Psoas muscle (tissue), 8 donors: ENCODE measurements around the gene CAMSAP1. TPM values are rescaled to one million over a fixed set of nuclear protein-coding genes. Genes with fewer than 3 reads are reported as not detected.

Experiments used
- ATAC-seq, 4 donors: fragments of 200-7000 bp; cut with Tn5 transposase; one replicate each; pipeline ENCODE4 v1.9.1; 2020; ENCODE audit warnings: moderate library complexity in 3 of 4, mild to moderate bottlenecking in 2 of 4
- DNase-seq, 2 donors: peaks; one replicate each; pipeline ENCODE4 v3.0.0-alpha.2; 2020
- H3K27ac ChIP-seq: fragments of 200-600 bp; one replicate; pipeline ENCODE4 v1.8.0; 2022
- H3K27me3 ChIP-seq, 3 donors: fragments of 200-600 bp in 1 of 3; one replicate each; pipeline versions ENCODE4 v1.6.1 to v1.8.0; 2013 to 2022; ENCODE audit warnings: low read length in 2 of 3, mild to moderate bottlenecking in 2 of 3, moderate library complexity in 1 of 3; ENCODE audit not compliant: insufficient read depth in 3 of 3
- H3K36me3 ChIP-seq, 2 donors: fragments of 200-600 bp in 1 of 2; one replicate each; pipeline versions ENCODE4 v1.6.1 to v1.8.0; 2013 to 2022; ENCODE audit warnings: low read depth in 1 of 2, mild to moderate bottlenecking in 1 of 2, moderate library complexity in 1 of 2; ENCODE audit not compliant: insufficient read depth in 1 of 2
- H3K4me1 ChIP-seq: fragments of 200-600 bp; one replicate; pipeline ENCODE4 v1.8.0; 2022
- H3K4me3 ChIP-seq: fragments of 200-600 bp; one replicate; pipeline ENCODE4 v1.8.0; 2022; ENCODE audit warnings: mild to moderate bottlenecking
- H3K9me3 ChIP-seq: fragments of 200-600 bp; one replicate; pipeline ENCODE4 v1.8.0; 2022
- WGBS, 3 donors: extraction: QIAGEN DNeasy Blood & Tissue Kit; methylation state at CpG; one replicate each; pipeline versions ENCODE4 v1.1.6 to v1.1.7; 2013; 5-methylcytosine and 5-hydroxymethylcytosine counted together
- intact Hi-C, 2 donors: fragments of 100-400 bp; cut with DNase I; formaldehyde crosslinking; loops; one replicate each; pipeline versions ENCODE4 v1.11.0 to v1.14.2; 2022
- polyA plus RNA-seq, 3 donors: library from polyadenylated mRNA; stranded (reverse); fragments of 200-250 nt; gene quantifications; one replicate each; pipeline ENCODE4 v1.2.3, GENCODE V29; 2013
- total RNA-seq, 4 donors: library from RNA; stranded (reverse); fragmentation: NEBNext Ultra II Directional in 2 of 4; extraction: Animal tissue kit (Norgen Biotek cat#: 25700) in 2 of 4; gene quantifications; one replicate each; pipeline versions ENCODE4 v1.2.1 to v1.2.4, GENCODE V29; 2021 to 2023
- TF ChIP-seq, protein P1 (sequence below): fragments of 200-600 bp; IDR thresholded peaks from one replicate; pipeline ENCODE4 v1.8.0; 2022; ENCODE audit warnings: antibody characterized with exemption
- donor health status: healthy with polysubstance abuse.
- donor health status: DM: no; HTN: no; CAD: no; lungs with moderate emphysema.
- donor health status: Bipolar disorder and iron deficiency.
- donor health status: healthy.
- donor health status: DM: yes; HTN: yes; CAD: no.
- donor health status: DM: no; HTN: no; CAD: no.
- donor health status: DM: no; HTN: no; CAD: no.
- donor health status: DM: yes; HTN: yes; CAD: no.

The CAMSAP1 gene
- total and polyA plus RNA-seq, 7 donors, result 21.3 to 51.5 (median 41.5) TPM

DNA sequence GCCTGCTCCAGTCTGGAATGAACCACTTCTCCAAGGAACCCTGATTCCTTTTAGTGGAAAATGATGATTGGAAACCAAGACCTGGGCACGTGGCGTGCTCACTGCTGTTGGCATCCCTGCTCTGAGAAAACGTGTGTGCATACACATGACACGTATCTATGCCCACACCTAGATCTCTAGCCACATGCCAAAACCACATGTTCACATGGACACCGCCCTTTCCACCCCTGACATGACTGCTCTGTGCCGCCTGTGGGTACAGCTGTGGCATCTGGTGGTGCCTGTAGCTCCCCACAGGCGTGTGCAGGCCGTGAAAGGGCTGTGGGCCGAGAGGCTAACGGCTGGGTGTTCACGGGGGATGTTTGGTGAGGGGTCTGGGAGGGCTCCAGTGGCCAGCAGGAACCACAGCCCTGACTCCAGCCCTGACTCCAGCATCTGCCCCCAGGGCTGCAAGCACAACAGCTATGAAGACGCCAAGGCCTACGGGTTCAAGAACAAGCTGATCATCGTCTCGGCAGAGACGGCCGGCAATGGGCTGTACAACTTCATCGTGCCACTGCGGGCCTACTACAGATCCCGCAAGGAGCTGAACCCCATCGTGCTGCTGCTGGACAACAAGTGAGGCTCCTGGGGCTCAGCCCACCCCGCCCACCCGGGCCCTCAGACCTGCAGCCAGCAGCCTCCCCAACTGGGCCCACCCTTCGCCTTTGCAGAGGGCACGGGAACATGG lies 130.3 kb downstream of the CAMSAP1 start:
- ATAC-seq (no peak), DNase-seq (no peak)
- intact Hi-C loops, result no loop called here
- Histone ChIP-seq H3K9me3 (no peaks in the 10 kb centered on the region), H3K4me1 (no peaks in the 10 kb centered on the region), H3K36me3 (peaks cover 0 to 18% of the 10 kb centered on the region in 2 donors), H3K4me3 (no peak overlapping the region), H3K27me3 (no peaks in the 10 kb centered on the region), H3K27ac (no peak overlapping the region)
- TF ChIP-seq, protein P1, sequence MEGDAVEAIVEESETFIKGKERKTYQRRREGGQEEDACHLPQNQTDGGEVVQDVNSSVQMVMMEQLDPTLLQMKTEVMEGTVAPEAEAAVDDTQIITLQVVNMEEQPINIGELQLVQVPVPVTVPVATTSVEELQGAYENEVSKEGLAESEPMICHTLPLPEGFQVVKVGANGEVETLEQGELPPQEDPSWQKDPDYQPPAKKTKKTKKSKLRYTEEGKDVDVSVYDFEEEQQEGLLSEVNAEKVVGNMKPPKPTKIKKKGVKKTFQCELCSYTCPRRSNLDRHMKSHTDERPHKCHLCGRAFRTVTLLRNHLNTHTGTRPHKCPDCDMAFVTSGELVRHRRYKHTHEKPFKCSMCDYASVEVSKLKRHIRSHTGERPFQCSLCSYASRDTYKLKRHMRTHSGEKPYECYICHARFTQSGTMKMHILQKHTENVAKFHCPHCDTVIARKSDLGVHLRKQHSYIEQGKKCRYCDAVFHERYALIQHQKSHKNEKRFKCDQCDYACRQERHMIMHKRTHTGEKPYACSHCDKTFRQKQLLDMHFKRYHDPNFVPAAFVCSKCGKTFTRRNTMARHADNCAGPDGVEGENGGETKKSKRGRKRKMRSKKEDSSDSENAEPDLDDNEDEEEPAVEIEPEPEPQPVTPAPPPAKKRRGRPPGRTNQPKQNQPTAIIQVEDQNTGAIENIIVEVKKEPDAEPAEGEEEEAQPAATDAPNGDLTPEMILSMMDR, result no peak
- 87 to 89% (median 87%) methylated on average over 25 of the region's 25 CpGs for WGBS, 3 donors

DNA sequence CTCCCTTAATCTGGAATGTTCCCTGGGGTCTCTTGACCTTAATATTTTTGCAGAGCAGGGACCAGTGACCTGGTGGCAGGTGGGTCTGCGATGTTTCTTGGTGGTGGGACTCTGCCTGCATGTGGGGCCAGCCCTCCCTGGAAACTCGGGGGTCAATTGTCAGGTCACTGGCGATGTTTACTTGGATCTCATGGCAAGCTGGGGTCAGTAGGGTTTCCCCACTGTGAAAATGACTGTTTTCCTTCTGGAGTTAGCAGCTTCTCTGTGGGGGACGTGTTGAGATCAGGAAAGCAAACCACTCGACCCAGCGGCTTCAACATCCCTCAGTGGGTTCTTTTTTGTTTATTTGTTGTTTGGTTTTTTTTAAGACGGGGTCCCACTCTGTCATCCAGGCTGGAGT lies 131.4 kb downstream of the CAMSAP1 start:
- no peak for ATAC-seq
- Histone ChIP-seq H3K27ac (no peak overlapping the region), H3K4me3 (no peak overlapping the region), H3K9me3 (no peaks in the 10 kb centered on the region), H3K36me3 (peaks cover 0 to 18% of the 10 kb centered on the region in 2 donors), H3K4me1 (no peaks in the 10 kb centered on the region), H3K27me3 (no peaks in the 10 kb centered on the region)
- TF ChIP-seq, protein P1, result no peak
- WGBS, 3 donors, result 66 to 77% (median 71%) methylated on average over 7 of the region's 7 CpGs
- no peak for DNase-seq
- intact Hi-C loops, result no loop called here

DNA sequence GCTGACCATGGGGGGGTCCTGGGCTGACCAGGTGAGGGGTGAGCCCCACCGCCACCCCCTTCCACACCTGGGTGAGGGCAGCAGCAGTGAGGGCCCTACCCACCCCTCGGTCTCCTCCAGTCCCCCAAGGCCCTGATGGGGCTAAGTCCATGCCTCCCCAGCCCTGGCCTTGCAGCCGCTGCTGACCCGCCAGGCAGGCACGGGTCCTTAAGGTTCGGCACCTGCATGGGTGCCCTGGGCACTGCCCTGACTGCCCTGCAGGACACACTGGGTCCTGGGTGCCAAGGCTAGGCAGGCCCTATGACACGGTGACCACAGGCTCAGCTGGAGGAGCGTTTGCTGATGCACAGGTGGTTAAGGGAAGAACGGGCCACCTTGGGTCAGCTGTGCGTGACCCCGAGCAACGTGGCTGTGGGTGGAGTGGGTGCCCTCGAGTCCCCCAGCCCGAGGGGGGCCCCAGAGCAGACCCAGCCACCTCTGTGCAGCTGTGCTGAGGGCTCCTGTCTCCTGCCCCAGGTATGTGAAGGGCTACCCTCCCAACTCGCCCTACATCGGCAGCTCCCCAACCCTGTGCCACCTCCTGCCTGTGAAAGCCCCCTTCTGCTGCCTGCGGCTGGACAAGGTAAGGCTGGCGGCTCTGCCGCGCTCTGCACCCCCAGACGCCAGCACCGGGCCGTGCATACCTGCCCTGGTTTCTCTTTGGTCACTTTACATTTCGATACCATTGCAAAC lies 132.4 kb downstream of the CAMSAP1 start:
- Histone ChIP-seq H3K4me1 (no peaks in the 10 kb centered on the region), H3K36me3 (peaks cover 0 to 18% of the 10 kb centered on the region in 2 donors), H3K27me3 (no peaks in the 10 kb centered on the region), H3K27ac (no peak overlapping the region), H3K4me3 (no peak overlapping the region), H3K9me3 (no peaks in the 10 kb centered on the region)
- DNase-seq, result no peak
- TF ChIP-seq, protein P1, result no peak
- WGBS, 3 donors, result 85 to 87% (median 87%) methylated on average over 24 of the region's 24 CpGs
- no peak for ATAC-seq
- intact Hi-C loops, result no loop called here

DNA sequence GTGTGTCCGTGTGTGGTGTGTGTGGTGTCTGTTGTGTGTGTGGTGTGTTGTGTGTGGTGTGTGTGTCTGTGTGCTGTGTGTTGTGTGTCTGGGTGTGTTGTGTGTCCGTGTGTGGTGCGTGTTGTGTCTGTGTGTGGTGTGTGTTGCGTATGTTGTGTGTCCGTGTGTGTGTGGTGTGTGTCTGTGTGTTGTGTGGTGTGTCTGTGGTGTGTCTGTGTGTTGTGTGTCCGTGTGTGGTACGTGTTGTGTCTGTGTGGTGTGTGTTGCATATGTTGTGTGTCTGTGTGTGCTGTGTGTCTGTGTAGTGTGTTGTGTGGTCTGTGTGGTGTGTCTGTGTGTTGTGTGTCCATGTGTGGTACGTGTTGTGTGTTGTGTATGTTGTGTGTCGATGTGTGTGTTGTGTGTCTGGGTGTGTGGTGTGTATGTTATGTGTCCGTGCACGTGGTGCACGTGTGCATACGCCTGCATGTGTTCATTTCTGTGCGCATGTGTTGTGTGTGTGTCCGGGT lies 133.1 kb downstream of the CAMSAP1 start:
- H3K27ac ChIP-seq, result no peak overlapping the region
- no peaks in the 10 kb centered on the region for H3K4me1 ChIP-seq
- TF ChIP-seq, protein P1, result no peak
- H3K36me3 ChIP-seq, result peaks cover 0 to 18% of the 10 kb centered on the region in 2 donors
- intact Hi-C loops, result no loop called here
- H3K27me3 ChIP-seq, result no peaks in the 10 kb centered on the region
- no peaks in the 10 kb centered on the region for H3K9me3 ChIP-seq
- no peak for DNase-seq
- no peak for ATAC-seq
- WGBS, 3 donors, result 90 to 96% (median 91%) methylated on average over 15 of the region's 15 CpGs
- no peak overlapping the region for H3K4me3 ChIP-seq
